Stimulated activated naive CD8-positive, alpha-beta T cell treated with anti-CD3 and anti-CD28 coated beads, Interleukin-15, Interleukin-2, amounts not matched to agents 100 ng/mL and 50 ng/mL, for 24 hours (primary cell): Measurements from ENCODE around the gene E2F3.
"Not testable (repeated sequence)": the region's sequence is repeated elsewhere in the genome, so short reads cannot be mapped to it uniquely, and the experiment has no call there.

Experiments
- H3K27ac Mint-ChIP-seq: one replicate; pipeline ENCODE4 v1.8.0; 2021; ENCODE audit warnings: mild to moderate bottlenecking, mixed read lengths
- H3K27me3 Mint-ChIP-seq: one replicate; pipeline ENCODE4 v1.8.0; 2021; ENCODE audit warnings: mixed read lengths
- H3K36me3 Mint-ChIP-seq: one replicate; pipeline ENCODE4 v1.8.0; 2021; ENCODE audit warnings: low read depth, mixed read lengths
- H3K4me1 Mint-ChIP-seq: one replicate; pipeline ENCODE4 v1.8.0; 2021; ENCODE audit warnings: low read depth, mixed read lengths
- H3K4me3 Mint-ChIP-seq: one replicate; pipeline ENCODE4 v1.8.0; 2021; ENCODE audit warnings: mild to moderate bottlenecking, mixed read lengths
- H3K9me3 Mint-ChIP-seq: one replicate; pipeline ENCODE4 v1.8.0; 2021; ENCODE audit warnings: mixed read lengths

E2F3 gene

GRCh38 chr6:20483887-20484497 lies 82.3 kb downstream of the E2F3 start:
- Mint-ChIP-seq H3K4me1 (peaks cover 6% of the 10 kb centered on the region), H3K27me3 (no peaks in the 10 kb centered on the region), H3K9me3 (no peaks in the 10 kb centered on the region), H3K36me3 (peaks cover 89% of the 10 kb centered on the region), H3K27ac (no peak overlapping the region), H3K4me3 (no peak overlapping the region)

GRCh38 chr6:20486641-20487040 lies 85.0 kb downstream of the E2F3 start:
- Mint-ChIP-seq H3K36me3 (peaks cover 89% of the 10 kb centered on the region), H3K27me3 (no peaks in the 10 kb centered on the region), H3K9me3 (no peaks in the 10 kb centered on the region), H3K4me3 (no peak overlapping the region), H3K27ac (no peak overlapping the region), H3K4me1 (peaks cover 6% of the 10 kb centered on the region)

- no peak overlapping the region for H3K27ac Mint-ChIP-seq
- peaks cover 6% of the 10 kb centered on the region for H3K4me1 Mint-ChIP-seq
- no peaks in the 10 kb centered on the region for H3K27me3 Mint-ChIP-seq
- no peak overlapping the region for H3K4me3 Mint-ChIP-seq
- peaks cover 86% of the 10 kb centered on the region for H3K36me3 Mint-ChIP-seq
- H3K9me3 Mint-ChIP-seq: no peaks in the 10 kb centered on the region
Measured at GRCh38 chr6:20487669-20488375, 86.1 kb downstream of the E2F3 start.

- peaks cover 6% of the 10 kb centered on the region for H3K4me1 Mint-ChIP-seq
- no peak overlapping the region for H3K4me3 Mint-ChIP-seq
- no peaks in the 10 kb centered on the region for H3K27me3 Mint-ChIP-seq
- peaks cover 65% of the 10 kb centered on the region for H3K36me3 Mint-ChIP-seq
- H3K27ac Mint-ChIP-seq: no peak overlapping the region
- H3K9me3 Mint-ChIP-seq: no peaks in the 10 kb centered on the region
Measured at GRCh38 chr6:20490591-20490990, 88.9 kb downstream of the E2F3 start.

GRCh38 chr6:20492099-20492498 lies 90.4 kb downstream of the E2F3 start:
- Mint-ChIP-seq H3K4me3 (no peak overlapping the region), H3K27me3 (no peaks in the 10 kb centered on the region), H3K4me1 (no peaks in the 10 kb centered on the region), H3K9me3 (no peaks in the 10 kb centered on the region), H3K36me3 (peaks cover 54% of the 10 kb centered on the region), H3K27ac (no peak overlapping the region)

- Mint-ChIP-seq H3K4me1 (no peaks in the 10 kb centered on the region), H3K9me3 (no peaks in the 10 kb centered on the region), H3K27me3 (no peaks in the 10 kb centered on the region), H3K4me3 (no peak overlapping the region), H3K36me3 (peaks cover 6% of the 10 kb centered on the region), H3K27ac (no peak overlapping the region)
Measured at GRCh38 chr6:20497216-20498040, 95.7 kb downstream of the E2F3 start.

- Mint-ChIP-seq H3K4me3 (no peak overlapping the region), H3K9me3 (no peaks in the 10 kb centered on the region), H3K4me1 (no peaks in the 10 kb centered on the region), H3K36me3 (peaks cover 4% of the 10 kb centered on the region), H3K27ac (no peak overlapping the region), H3K27me3 (no peaks in the 10 kb centered on the region)
Measured at GRCh38 chr6:20498041-20498385, 96.3 kb downstream of the E2F3 start.

- no peaks in the 10 kb centered on the region for H3K9me3 Mint-ChIP-seq
- no peaks in the 10 kb centered on the region for H3K4me1 Mint-ChIP-seq
- no peaks in the 10 kb centered on the region for H3K27me3 Mint-ChIP-seq
- H3K36me3 Mint-ChIP-seq: no peaks in the 10 kb centered on the region
- no peak overlapping the region for H3K4me3 Mint-ChIP-seq
- H3K27ac Mint-ChIP-seq: no peak overlapping the region
Measured at GRCh38 chr6:20509212-20509611, 107.5 kb downstream of the E2F3 start.

- Mint-ChIP-seq H3K27ac (no peak overlapping the region), H3K9me3 (no peaks in the 10 kb centered on the region), H3K4me1 (no peaks in the 10 kb centered on the region), H3K4me3 (no peak overlapping the region), H3K27me3 (no peaks in the 10 kb centered on the region), H3K36me3 (no peaks in the 10 kb centered on the region)
Measured at GRCh38 chr6:20511852-20512251, 110.2 kb downstream of the E2F3 start.

GRCh38 chr6:20525208-20525607 lies 123.5 kb downstream of the E2F3 start:
- not testable (repeated sequence) for H3K4me3 Mint-ChIP-seq, H3K27me3 Mint-ChIP-seq, H3K27ac Mint-ChIP-seq, H3K4me1 Mint-ChIP-seq, H3K36me3 Mint-ChIP-seq, H3K9me3 Mint-ChIP-seq

GRCh38 chr6:20529086-20529448 lies 127.4 kb downstream of the E2F3 start:
- peaks cover 16% of the 10 kb centered on the region for H3K4me1 Mint-ChIP-seq
- H3K27me3 Mint-ChIP-seq, H3K27ac Mint-ChIP-seq, H3K9me3 Mint-ChIP-seq, H3K4me3 Mint-ChIP-seq, H3K36me3 Mint-ChIP-seq: not testable (repeated sequence)

GRCh38 chr6:20532881-20533280 lies 131.2 kb downstream of the E2F3 start:
- Mint-ChIP-seq H3K4me1 (peaks cover 42% of the 10 kb centered on the region), H3K36me3 (peaks cover 12% of the 10 kb centered on the region), H3K9me3 (no peaks in the 10 kb centered on the region), H3K4me3 (no peak overlapping the region), H3K27ac (no peak overlapping the region), H3K27me3 (no peaks in the 10 kb centered on the region)

- Mint-ChIP-seq H3K36me3 (peaks cover 16% of the 10 kb centered on the region), H3K4me1 (peaks cover 45% of the 10 kb centered on the region), H3K27ac (peak overlapping the region; percentile 84), H3K4me3 (peak overlapping the region; percentile 98), H3K27me3 (no peaks in the 10 kb centered on the region), H3K9me3 (no peaks in the 10 kb centered on the region)
Measured at GRCh38 chr6:20533746-20534294, 132.1 kb downstream of the E2F3 start.

GRCh38 chr6:20534295-20535262 lies 132.9 kb downstream of the E2F3 start, which contains the start of gene CDKAL1:
TSS of gene CDKAL1 (plus strand) at chr6:20534457. CDS start at chr6:20546351, 11,894 bp downstream.
- peak within 1 kb of the TSS; percentile 98 for H3K4me3 Mint-ChIP-seq
- no peaks in the 10 kb centered on the region for H3K27me3 Mint-ChIP-seq
- H3K4me1 Mint-ChIP-seq: peaks cover 47% of the 10 kb centered on the region
- no peaks in the 10 kb centered on the region for H3K9me3 Mint-ChIP-seq
- H3K36me3 Mint-ChIP-seq: peaks cover 20% of the 10 kb centered on the region
- H3K27ac Mint-ChIP-seq: peak within 1 kb of the TSS; percentile 98
